ENCODE measurements around the gene PRKAR1B.

Gene PRKAR1B

GRCh38 chr7:765383-765782 lies 38.3 kb upstream of the PRKAR1B start:
- peaks cover 4% of the 10 kb centered on the region for H3K4me1 ChIP-seq (ENCODE audit: insufficient read depth, insufficient read length)
- DNase-seq (ENCODE audit: low read depth, low spot score), result no peak
- no peaks in the 10 kb centered on the region for H3K9me3 ChIP-seq (ENCODE audit: insufficient read depth, low read length)
- no peak overlapping the region for H3K9ac ChIP-seq (ENCODE audit: insufficient read length, low read depth)
- no peak overlapping the region for H3K4me3 ChIP-seq (ENCODE audit: insufficient read length, low read depth)
- no peaks in the 10 kb centered on the region for H3K27me3 ChIP-seq (ENCODE audit: insufficient read depth, insufficient read length)
- TF ChIP-seq YY1 (IDR thresholded peaks at IDR 0.05; ENCODE audit: insufficient read depth, insufficient read length), result no peak
- TF ChIP-seq SUZ12 (IDR thresholded peaks at IDR 0.05; ENCODE audit: extremely low read depth, insufficient read depth, insufficient read length), result no peak
- no peak for TF ChIP-seq ZNF274 (IDR thresholded peaks at IDR 0.05; ENCODE audit: low read depth, low read length)
- peaks cover 93% of the 10 kb centered on the region for H3K36me3 ChIP-seq (ENCODE audit: insufficient read depth, insufficient read length, low read length)

GRCh38 chr7:763762-764161 lies 36.7 kb upstream of the PRKAR1B start:
- Histone ChIP-seq H3K27me3 (ENCODE audit: insufficient read depth, insufficient read length) (no peaks in the 10 kb centered on the region), H3K9me3 (ENCODE audit: insufficient read depth, low read length) (no peaks in the 10 kb centered on the region), H3K4me3 (ENCODE audit: insufficient read length, low read depth) (no peak overlapping the region), H3K4me1 (ENCODE audit: insufficient read depth, insufficient read length) (peaks cover under 1% of the 10 kb centered on the region), H3K36me3 (ENCODE audit: insufficient read depth, insufficient read length, low read length) (peaks cover 96% of the 10 kb centered on the region), H3K9ac (ENCODE audit: insufficient read length, low read depth) (no peak overlapping the region)
- DNase-seq (ENCODE audit: low read depth, low spot score), result no peak
- TF ChIP-seq YY1 (IDR thresholded peaks at IDR 0.05; ENCODE audit: insufficient read depth, insufficient read length) (no peak), SUZ12 (IDR thresholded peaks at IDR 0.05; ENCODE audit: extremely low read depth, insufficient read depth, insufficient read length) (no peak), ZNF274 (IDR thresholded peaks at IDR 0.05; ENCODE audit: low read depth, low read length) (no peak)

GRCh38 chr7:762885-763284 lies 35.8 kb upstream of the PRKAR1B start:
- Histone ChIP-seq H3K4me1 (ENCODE audit: insufficient read depth, insufficient read length) (no peaks in the 10 kb centered on the region), H3K9ac (ENCODE audit: insufficient read length, low read depth) (no peak overlapping the region), H3K27me3 (ENCODE audit: insufficient read depth, insufficient read length) (no peaks in the 10 kb centered on the region), H3K9me3 (ENCODE audit: insufficient read depth, low read length) (no peaks in the 10 kb centered on the region), H3K4me3 (ENCODE audit: insufficient read length, low read depth) (no peak overlapping the region), H3K36me3 (ENCODE audit: insufficient read depth, insufficient read length, low read length) (peaks cover 93% of the 10 kb centered on the region)
- TF ChIP-seq SUZ12 (IDR thresholded peaks at IDR 0.05; ENCODE audit: extremely low read depth, insufficient read depth, insufficient read length) (no peak), YY1 (IDR thresholded peaks at IDR 0.05; ENCODE audit: insufficient read depth, insufficient read length) (no peak), ZNF274 (IDR thresholded peaks at IDR 0.05; ENCODE audit: low read depth, low read length) (no peak)
- DNase-seq (ENCODE audit: low read depth, low spot score), result no peak

DNA sequence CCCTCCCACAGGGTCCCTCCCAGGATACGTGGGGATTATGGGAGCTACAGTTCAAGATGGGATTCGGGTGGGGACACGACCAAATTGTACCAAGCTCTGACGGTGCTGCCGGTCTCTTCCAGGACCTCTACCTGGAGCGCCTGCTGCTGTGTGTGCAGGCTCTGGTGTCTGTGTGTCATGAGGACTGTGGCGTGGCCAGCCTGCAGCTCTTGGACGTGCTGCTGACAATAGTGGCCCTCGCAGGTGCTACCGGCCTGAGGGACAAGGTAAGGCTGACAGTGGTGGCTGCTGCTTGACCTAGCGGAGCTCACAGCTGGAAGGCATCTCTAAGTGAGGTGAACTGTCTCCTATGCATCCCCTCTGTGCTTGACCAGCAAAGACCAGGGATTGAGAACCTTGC lies 34.5 kb upstream of the PRKAR1B start:
- no peaks in the 10 kb centered on the region for H3K27me3 ChIP-seq (ENCODE audit: insufficient read depth, insufficient read length)
- H3K9me3 ChIP-seq (ENCODE audit: insufficient read depth, low read length), result no peaks in the 10 kb centered on the region
- H3K4me1 ChIP-seq (ENCODE audit: insufficient read depth, insufficient read length), result no peaks in the 10 kb centered on the region
- peaks cover 94% of the 10 kb centered on the region for H3K36me3 ChIP-seq (ENCODE audit: insufficient read depth, insufficient read length, low read length)
- no peak overlapping the region for H3K4me3 ChIP-seq (ENCODE audit: insufficient read length, low read depth)
- H3K9ac ChIP-seq (ENCODE audit: insufficient read length, low read depth), result no peak overlapping the region
- no peak for TF ChIP-seq ZNF274 (IDR thresholded peaks at IDR 0.05; ENCODE audit: low read depth, low read length)
- no peak for TF ChIP-seq YY1 (IDR thresholded peaks at IDR 0.05; ENCODE audit: insufficient read depth, insufficient read length)
- TF ChIP-seq SUZ12 (IDR thresholded peaks at IDR 0.05; ENCODE audit: extremely low read depth, insufficient read depth, insufficient read length), result no peak
- DNase-seq (ENCODE audit: low read depth, low spot score), result no peak

- Histone ChIP-seq H3K4me1 (ENCODE audit: insufficient read depth, insufficient read length) (no peaks in the 10 kb centered on the region), H3K9ac (ENCODE audit: insufficient read length, low read depth) (no peak overlapping the region), H3K9me3 (ENCODE audit: insufficient read depth, low read length) (no peaks in the 10 kb centered on the region), H3K4me3 (ENCODE audit: insufficient read length, low read depth) (no peak overlapping the region), H3K27me3 (ENCODE audit: insufficient read depth, insufficient read length) (no peaks in the 10 kb centered on the region), H3K36me3 (ENCODE audit: insufficient read depth, insufficient read length, low read length) (peaks cover 94% of the 10 kb centered on the region)
- no peak for DNase-seq (ENCODE audit: low read depth, low spot score)
- no peak for TF ChIP-seq YY1 (IDR thresholded peaks at IDR 0.05; ENCODE audit: insufficient read depth, insufficient read length)
- TF ChIP-seq SUZ12 (IDR thresholded peaks at IDR 0.05; ENCODE audit: extremely low read depth, insufficient read depth, insufficient read length), result no peak
- no peak for TF ChIP-seq ZNF274 (IDR thresholded peaks at IDR 0.05; ENCODE audit: low read depth, low read length)
Measured at GRCh38 chr7:761101-761500, 34.0 kb upstream of the PRKAR1B start.

GRCh38 chr7:760006-760405 lies 32.9 kb upstream of the PRKAR1B start:
- no peaks in the 10 kb centered on the region for H3K27me3 ChIP-seq (ENCODE audit: insufficient read depth, insufficient read length)
- peaks cover 94% of the 10 kb centered on the region for H3K36me3 ChIP-seq (ENCODE audit: insufficient read depth, insufficient read length, low read length)

DNA sequence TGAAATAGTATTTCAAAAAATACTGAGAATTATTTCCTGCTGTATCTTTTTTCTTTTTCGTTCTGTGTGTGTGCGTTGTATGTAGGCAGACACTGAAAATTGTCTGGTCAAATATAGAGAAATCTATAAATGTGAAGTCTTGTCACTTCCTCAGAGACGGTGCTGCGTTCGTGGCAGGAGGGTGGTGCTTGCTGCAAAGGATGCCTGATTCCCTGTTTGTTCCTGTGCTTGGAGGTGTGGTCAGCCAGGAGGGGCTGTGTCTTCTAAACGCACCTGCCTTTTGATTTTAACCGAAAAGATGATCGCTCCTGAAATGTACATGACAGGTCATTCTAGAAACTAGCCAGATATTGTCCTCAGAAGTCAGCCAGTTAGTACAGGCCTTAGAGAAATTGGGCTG lies 32.5 kb upstream of the PRKAR1B start:
- TF ChIP-seq SUZ12 (IDR thresholded peaks at IDR 0.05; ENCODE audit: extremely low read depth, insufficient read depth, insufficient read length), result no peak
- TF ChIP-seq YY1 (IDR thresholded peaks at IDR 0.05; ENCODE audit: insufficient read depth, insufficient read length), result no peak
- TF ChIP-seq ZNF274 (IDR thresholded peaks at IDR 0.05; ENCODE audit: low read depth, low read length), result no peak
- H3K4me1 ChIP-seq (ENCODE audit: insufficient read depth, insufficient read length), result no peaks in the 10 kb centered on the region
- no peaks in the 10 kb centered on the region for H3K9me3 ChIP-seq (ENCODE audit: insufficient read depth, low read length)
- peaks cover 94% of the 10 kb centered on the region for H3K36me3 ChIP-seq (ENCODE audit: insufficient read depth, insufficient read length, low read length)
- H3K9ac ChIP-seq (ENCODE audit: insufficient read length, low read depth), result no peak overlapping the region
- no peak overlapping the region for H3K4me3 ChIP-seq (ENCODE audit: insufficient read length, low read depth)
- no peak for DNase-seq (ENCODE audit: low read depth, low spot score)
- H3K27me3 ChIP-seq (ENCODE audit: insufficient read depth, insufficient read length), result no peaks in the 10 kb centered on the region

More at GRCh38 chr7:760006-760405, 32.9 kb upstream of the PRKAR1B start:
- H3K9me3 ChIP-seq (ENCODE audit: insufficient read depth, low read length), result no peaks in the 10 kb centered on the region
- DNase-seq (ENCODE audit: low read depth, low spot score), result no peak
- H3K4me3 ChIP-seq (ENCODE audit: insufficient read length, low read depth), result no peak overlapping the region
- no peak overlapping the region for H3K9ac ChIP-seq (ENCODE audit: insufficient read length, low read depth)
- TF ChIP-seq YY1 (IDR thresholded peaks at IDR 0.05; ENCODE audit: insufficient read depth, insufficient read length) (no peak), SUZ12 (IDR thresholded peaks at IDR 0.05; ENCODE audit: extremely low read depth, insufficient read depth, insufficient read length) (no peak), ZNF274 (IDR thresholded peaks at IDR 0.05; ENCODE audit: low read depth, low read length) (no peak)
- no peaks in the 10 kb centered on the region for H3K4me1 ChIP-seq (ENCODE audit: insufficient read depth, insufficient read length)

All from NT2/D1 (cell line).